ENCODE data around the gene GAB4. TPM values are rescaled to one million over a fixed set of nuclear protein-coding genes. Genes with fewer than 3 reads are reported as not detected.

GAB4 gene
- total RNA-seq, 1 experiment from 2014 or later = not detected

DNA sequence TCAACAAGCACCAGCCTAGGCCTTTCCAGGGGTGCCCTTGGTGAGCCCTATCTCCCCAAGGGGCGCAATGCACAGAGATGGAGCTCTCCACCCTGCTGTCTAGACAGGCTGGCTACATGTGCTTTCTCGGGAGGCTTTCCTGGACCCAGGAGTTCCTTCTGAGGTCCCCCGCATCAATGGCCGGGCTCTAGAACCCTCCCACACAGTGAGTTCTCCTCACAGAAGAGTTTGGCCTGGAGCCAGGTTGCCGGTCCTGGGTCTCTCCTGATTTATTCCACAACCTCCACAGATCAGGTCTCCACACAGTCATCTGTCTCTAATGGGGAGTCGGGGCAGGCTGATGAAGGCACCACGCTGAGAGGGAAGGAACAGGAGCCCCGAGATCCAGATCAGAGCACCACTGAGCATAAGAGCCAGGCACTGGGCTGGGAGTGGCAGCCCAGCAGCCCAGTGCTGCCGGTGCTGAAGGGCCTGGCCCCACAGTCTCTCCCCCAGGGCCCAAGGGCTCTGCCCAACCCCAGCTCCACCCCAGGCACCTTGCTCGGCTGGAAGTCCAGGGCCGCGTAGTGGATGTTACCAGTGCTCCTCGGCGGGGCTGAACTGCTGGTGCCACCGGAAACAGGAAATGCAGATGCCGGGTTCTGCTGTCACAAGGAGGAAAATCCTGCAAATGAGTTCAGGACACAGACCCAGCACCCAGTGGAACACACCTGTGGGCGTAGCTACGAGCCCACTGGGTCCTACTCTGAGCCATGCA lies 44.7 kb downstream of the GAB4 start:
- no peaks in the 10 kb centered on the region for H3K4me1 ChIP-seq (ENCODE audit: insufficient read depth, low read length)

More for the DNA sequence above, 44.7 kb downstream of the GAB4 start:
- H4K20me1 ChIP-seq (ENCODE audit: control insufficient read depth, insufficient read depth, insufficient read length) = no peaks in the 10 kb centered on the region
- H3K4me1 Mint-ChIP-seq = no peaks in the 10 kb centered on the region
- peaks cover 92 to 97% of the 10 kb centered on the region in 2 experiments for H3K9me3 Mint-ChIP-seq
- no peak overlapping the region for H3K9ac ChIP-seq (ENCODE audit: extremely low read depth, insufficient read length, low read length)
- no peak overlapping the region; the same call in 1 of the 2 replicates for H3K14ac ChIP-seq (ENCODE audit: insufficient read depth, low read length)
- H3T11ph ChIP-seq (ENCODE audit: low read length) = no peak overlapping the region
- no peaks in the 10 kb centered on the region for H3K23me2 ChIP-seq (ENCODE audit: insufficient read length, low read depth, low read length, poor library complexity, severe bottlenecking)
- H2BK120ac ChIP-seq (ENCODE audit: low read depth, low read length, poor library complexity, severe bottlenecking) = no peak overlapping the region
- no peaks in the 10 kb centered on the region for H3K9me3 ChIP-seq (ENCODE audit: control insufficient read depth, low read depth, low read length)
- H3K27ac ChIP-seq (ENCODE audit: insufficient read length, low read depth, low read length) = no peak overlapping the region
- H3K36me3 Mint-ChIP-seq (ENCODE audit: insufficient read depth in 1 of 3, low read depth in 3 of 3) = peaks cover 5 to 15% (median 12%) of the 10 kb centered on the region in 3 experiments; a peak in 5 of 7 replicates
- no peak overlapping the region for H3K27ac Mint-ChIP-seq
- H2AK5ac ChIP-seq (ENCODE audit: insufficient read length, low read length) = no peak overlapping the region
- H4K5ac ChIP-seq (ENCODE audit: insufficient read length, low read depth, low read length) = no peak overlapping the region
- no peak for DNase-seq
- no peak overlapping the region for H2BK12ac ChIP-seq (ENCODE audit: insufficient read length, low read depth, low read length)
- H3K27me3 ChIP-seq (ENCODE audit: insufficient read depth, low read length) = no peaks in the 10 kb centered on the region
- no peaks in the 10 kb centered on the region for H3K79me1 ChIP-seq (ENCODE audit: insufficient read depth, low read depth, low read length, poor library complexity, severe bottlenecking)
- no peak overlapping the region for H3K4me2 ChIP-seq (ENCODE audit: insufficient read depth, insufficient read length, low read length)
- no peak overlapping the region for H2BK20ac ChIP-seq (ENCODE audit: low read depth, low read length, poor library complexity, severe bottlenecking)
- no peak overlapping the region for H3K56ac ChIP-seq (ENCODE audit: insufficient read length, low read depth, low read length)
- no CpG with 5 or more reads among the region's 18 CpGs for whole genome bisulfite sequencing (ENCODE audit: extremely low coverage, insufficient read length, low lambda C conversion rate)
- H3K23ac ChIP-seq (ENCODE audit: insufficient read length, low read depth, low read length) = no peak overlapping the region
- no peak overlapping the region for H2AFZ ChIP-seq (ENCODE audit: low read length)
- no peak overlapping the region for H3K4ac ChIP-seq (ENCODE audit: low read depth, low read length)
- H4K91ac ChIP-seq (ENCODE audit: insufficient read length, low read depth, low read length) = no peak overlapping the region
- no peaks in the 10 kb centered on the region for H3K79me2 ChIP-seq (ENCODE audit: insufficient read depth, low read length)
- peaks cover 18% of the 10 kb centered on the region for H3K27me3 Mint-ChIP-seq (ENCODE audit: low read depth)
- H2BK5ac ChIP-seq (ENCODE audit: insufficient read length, low read length) = no peak overlapping the region
- no peak overlapping the region for H4K8ac ChIP-seq (replicated peaks; ENCODE audit: insufficient read length, low read depth, low read length)
- no peak for TF ChIP-seq CTCF (conservative IDR thresholded peaks at IDR 0.05)
- no peak overlapping the region for H3K18ac ChIP-seq (ENCODE audit: insufficient read length, low read depth, low read length)
- H2BK15ac ChIP-seq (ENCODE audit: low read depth, low read length) = no peak overlapping the region
- H3K4me3 Mint-ChIP-seq = no peak overlapping the region; a peak in 1 of 5 replicates

Measured in H9 (cell line).